Ectodermal cell (in vitro differentiated cells): ENCODE results near the gene CHMP4B.

Experiments used
- H3K27ac ChIP-seq: 2 replicates; pipeline ENCODE4 v1.7.0; 2013; ENCODE audit warnings: mild to moderate bottlenecking, low read depth, low read length; ENCODE audit not compliant: insufficient read depth, poor library complexity, severe bottlenecking
- H3K27me3 ChIP-seq: 2 replicates; pipeline ENCODE4 v1.7.0; 2013; ENCODE audit warnings: mild to moderate bottlenecking, low read length; ENCODE audit not compliant: insufficient read depth, control insufficient read depth, poor library complexity, severe bottlenecking
- H3K36me3 ChIP-seq: one replicate; pipeline ENCODE4 v1.7.0; 2013; ENCODE audit warnings: low read length; ENCODE audit not compliant: control insufficient read depth, insufficient read depth
- H3K4me1 ChIP-seq: one replicate; pipeline ENCODE4 v1.7.0; 2013; ENCODE audit warnings: low read length; ENCODE audit not compliant: control insufficient read depth, insufficient read depth
- H3K4me3 ChIP-seq: 2 replicates; pipeline ENCODE4 v1.7.0; 2013; ENCODE audit warnings: low read depth, low read length, control low read depth; ENCODE audit not compliant: insufficient read depth
- H3K9me3 ChIP-seq: 2 replicates; pipeline ENCODE4 v1.7.0; 2013; ENCODE audit warnings: mild to moderate bottlenecking, low read length, moderate library complexity; ENCODE audit not compliant: control insufficient read depth
- WGBS, 2 experiments: methylation state at CpG; one replicate each; pipeline ENCODE4 v1.1.7; 2013; ENCODE audit warnings: missing lambda C conversion rate in 2 of 2; 5-methylcytosine and 5-hydroxymethylcytosine counted together

CHMP4B gene

GRCh38 chr20:33816191-33816590, 5.0 kb downstream of the CHMP4B start:
- Histone ChIP-seq H3K4me3 (no peak overlapping the region), H3K27ac (no peak overlapping the region), H3K4me1 (peaks cover 12% of the 10 kb centered on the region), H3K9me3 (no peaks in the 10 kb centered on the region), H3K36me3 (no peaks in the 10 kb centered on the region), H3K27me3 (no peaks in the 10 kb centered on the region)
- 100% methylated on average over 1 of the region's 1 CpG; no CpG with 5 or more reads in 1 of the 2 experiments for WGBS, 2 experiments

- no peak overlapping the region for H3K27ac ChIP-seq
These were observed 6.3 kb downstream of the CHMP4B start for GRCh38 chr20:33817411-33817810.

GRCh38 chr20:33819456-33819855, 8.3 kb downstream of the CHMP4B start:
- no peak overlapping the region for H3K27ac ChIP-seq
- H3K4me1 ChIP-seq, result no peaks in the 10 kb centered on the region
- 96 to 100% methylated on average over 1 of the region's 1 CpG for WGBS, 2 experiments
- H3K27me3 ChIP-seq, result no peaks in the 10 kb centered on the region
- no peaks in the 10 kb centered on the region for H3K9me3 ChIP-seq
- H3K4me3 ChIP-seq, result no peak overlapping the region
- no peaks in the 10 kb centered on the region for H3K36me3 ChIP-seq

More at GRCh38 chr20:33817411-33817810, 6.3 kb downstream of the CHMP4B start:
- 94 to 95% methylated on average over 5 of the region's 5 CpGs for WGBS, 2 experiments
- no peaks in the 10 kb centered on the region for H3K27me3 ChIP-seq
- peaks cover 10% of the 10 kb centered on the region for H3K4me1 ChIP-seq
- H3K36me3 ChIP-seq, result no peaks in the 10 kb centered on the region
- H3K4me3 ChIP-seq, result no peak overlapping the region
- H3K9me3 ChIP-seq, result no peaks in the 10 kb centered on the region

- no peak overlapping the region for H3K4me3 ChIP-seq
- H3K27me3 ChIP-seq, result no peaks in the 10 kb centered on the region
- no peak overlapping the region for H3K27ac ChIP-seq
- no peaks in the 10 kb centered on the region for H3K36me3 ChIP-seq
- H3K4me1 ChIP-seq, result peaks cover 2% of the 10 kb centered on the region
- WGBS, 2 experiments, result 92 to 94% methylated on average over 1 of the region's 1 CpG
- H3K9me3 ChIP-seq, result no peaks in the 10 kb centered on the region
These were observed 9.2 kb downstream of the CHMP4B start for GRCh38 chr20:33820362-33820761.

GRCh38 chr20:33821270-33821836, 10.2 kb downstream of the CHMP4B start:
- H3K27ac ChIP-seq, result no peak overlapping the region
- no peaks in the 10 kb centered on the region for H3K9me3 ChIP-seq
- 79 to 83% methylated on average over 4 of the region's 4 CpGs for WGBS, 2 experiments
- peaks cover 6% of the 10 kb centered on the region for H3K4me1 ChIP-seq
- no peaks in the 10 kb centered on the region for H3K36me3 ChIP-seq
- no peaks in the 10 kb centered on the region for H3K27me3 ChIP-seq
- H3K4me3 ChIP-seq, result no peak overlapping the region

- Histone ChIP-seq H3K27ac (no peak overlapping the region), H3K36me3 (no peaks in the 10 kb centered on the region), H3K27me3 (no peaks in the 10 kb centered on the region), H3K9me3 (no peaks in the 10 kb centered on the region), H3K4me3 (no peak overlapping the region), H3K4me1 (peaks cover 6% of the 10 kb centered on the region)
- WGBS, 2 experiments, result 94 to 96% methylated on average over 5 of the region's 5 CpGs
These were observed 11.3 kb downstream of the CHMP4B start for GRCh38 chr20:33822423-33822822.

GRCh38 chr20:33822991-33823390, 11.8 kb downstream of the CHMP4B start:
- Histone ChIP-seq H3K27me3 (no peaks in the 10 kb centered on the region), H3K4me1 (peaks cover 6% of the 10 kb centered on the region), H3K4me3 (no peak overlapping the region), H3K36me3 (no peaks in the 10 kb centered on the region), H3K9me3 (no peaks in the 10 kb centered on the region), H3K27ac (no peak overlapping the region)
- WGBS, 2 experiments, result 93 to 98% methylated on average over 5 of the region's 5 CpGs

GRCh38 chr20:33824852-33825251, 13.7 kb downstream of the CHMP4B start:
- no peak overlapping the region for H3K27ac ChIP-seq
- H3K36me3 ChIP-seq, result no peaks in the 10 kb centered on the region
- H3K27me3 ChIP-seq, result no peaks in the 10 kb centered on the region
- WGBS, 2 experiments, result no CpG with 5 or more reads among the region's 1 CpG
- H3K4me1 ChIP-seq, result peaks cover 9% of the 10 kb centered on the region
- H3K4me3 ChIP-seq, result no peak overlapping the region
- H3K9me3 ChIP-seq, result no peaks in the 10 kb centered on the region

- H3K4me1 ChIP-seq, result peaks cover 16% of the 10 kb centered on the region
- H3K36me3 ChIP-seq, result no peaks in the 10 kb centered on the region
- 90 to 92% methylated on average over 3 of the region's 3 CpGs for WGBS, 2 experiments
- H3K27ac ChIP-seq, result no peak overlapping the region
- no peak overlapping the region for H3K4me3 ChIP-seq
- no peaks in the 10 kb centered on the region for H3K27me3 ChIP-seq
- H3K9me3 ChIP-seq, result no peaks in the 10 kb centered on the region
These were observed 14.5 kb downstream of the CHMP4B start for GRCh38 chr20:33825340-33826269.

GRCh38 chr20:33826270-33826897, 15.2 kb downstream of the CHMP4B start:
- Histone ChIP-seq H3K9me3 (no peaks in the 10 kb centered on the region), H3K4me1 (peaks cover 16% of the 10 kb centered on the region), H3K27me3 (no peaks in the 10 kb centered on the region), H3K27ac (no peak overlapping the region), H3K4me3 (no peak overlapping the region), H3K36me3 (no peaks in the 10 kb centered on the region)
- WGBS, 2 experiments, result 81 to 84% methylated on average over 5 of the region's 5 CpGs
